B cell (primary cell): ENCODE measurements around the gene NSG1.

ENCODE experiments used
- EZH2 ChIP-seq: IDR thresholded peaks from 2 replicates; pipeline ENCODE4 v1.6.1; 2012; ENCODE audit warnings: borderline replicate concordance, low read depth, mild to moderate bottlenecking, moderate library complexity, low read length; ENCODE audit not compliant: insufficient read depth, poor library complexity, severe bottlenecking
- TF ChIP-seq, protein P1 (sequence below): fragments of 200-600 bp; IDR thresholded peaks from one replicate; pipeline ENCODE4 v1.8.0; 2022; ENCODE audit warnings: antibody characterized with exemption, mild to moderate bottlenecking

DNA sequence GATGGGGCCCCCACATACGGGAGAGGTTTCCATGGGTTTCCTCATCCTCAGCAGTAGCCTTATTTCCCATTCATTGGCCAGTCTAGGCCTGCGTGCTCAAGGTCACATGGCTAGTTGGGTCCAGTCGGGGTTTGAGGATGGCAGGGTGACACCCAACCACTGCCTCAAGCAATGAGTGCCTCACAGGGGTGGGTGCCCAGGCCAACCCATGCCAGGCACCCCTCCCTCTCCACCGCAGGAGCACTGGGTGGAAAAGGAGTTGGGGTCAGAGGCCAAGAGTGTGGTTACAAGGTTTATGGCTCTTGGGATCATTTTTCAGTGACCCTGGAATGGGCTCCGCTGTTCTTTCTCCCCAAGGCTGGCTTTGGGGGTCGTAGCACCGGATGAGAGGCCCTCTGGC, 3.1 kb downstream of the NSG1 start:
- TF ChIP-seq, protein P1, sequence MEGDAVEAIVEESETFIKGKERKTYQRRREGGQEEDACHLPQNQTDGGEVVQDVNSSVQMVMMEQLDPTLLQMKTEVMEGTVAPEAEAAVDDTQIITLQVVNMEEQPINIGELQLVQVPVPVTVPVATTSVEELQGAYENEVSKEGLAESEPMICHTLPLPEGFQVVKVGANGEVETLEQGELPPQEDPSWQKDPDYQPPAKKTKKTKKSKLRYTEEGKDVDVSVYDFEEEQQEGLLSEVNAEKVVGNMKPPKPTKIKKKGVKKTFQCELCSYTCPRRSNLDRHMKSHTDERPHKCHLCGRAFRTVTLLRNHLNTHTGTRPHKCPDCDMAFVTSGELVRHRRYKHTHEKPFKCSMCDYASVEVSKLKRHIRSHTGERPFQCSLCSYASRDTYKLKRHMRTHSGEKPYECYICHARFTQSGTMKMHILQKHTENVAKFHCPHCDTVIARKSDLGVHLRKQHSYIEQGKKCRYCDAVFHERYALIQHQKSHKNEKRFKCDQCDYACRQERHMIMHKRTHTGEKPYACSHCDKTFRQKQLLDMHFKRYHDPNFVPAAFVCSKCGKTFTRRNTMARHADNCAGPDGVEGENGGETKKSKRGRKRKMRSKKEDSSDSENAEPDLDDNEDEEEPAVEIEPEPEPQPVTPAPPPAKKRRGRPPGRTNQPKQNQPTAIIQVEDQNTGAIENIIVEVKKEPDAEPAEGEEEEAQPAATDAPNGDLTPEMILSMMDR: no peak
- no peak for TF ChIP-seq EZH2
